Hepatocyte (in vitro differentiated cells): ENCODE data around the gene PKP3. TPM values are rescaled to one million over a fixed set of nuclear protein-coding genes. Genes with fewer than 3 reads are reported as not detected.
"Not testable (repeated sequence)": the region's sequence is repeated elsewhere in the genome, so short reads cannot be mapped to it uniquely, and the experiment has no call there.

Experiments
- DNase-seq: peaks from one replicate; pipeline ENCODE4 v3.0.0-alpha.2; 2016; ENCODE audit warnings: low spot score
- H2AFZ ChIP-seq: fragments of 200-600 bp; sonication (generic); 2 replicates; pipeline ENCODE4 v1.6.0; 2016; ENCODE audit warnings: antibody characterized with exemption, mild to moderate bottlenecking
- H3K27ac ChIP-seq: fragments of 200-600 bp; sonication (generic); 2 replicates; pipeline ENCODE4 v1.5.1; 2016; ENCODE audit warnings: mild to moderate bottlenecking
- H3K27me3 ChIP-seq: fragments of 200-600 bp; sonication (generic); 2 replicates; pipeline ENCODE4 v1.6.1; 2016
- H3K36me3 ChIP-seq: fragments of 200-600 bp; sonication (generic); replicated peaks from 2 replicates; pipeline ENCODE4 v1.5.1; 2016; ENCODE audit warnings: low read depth; ENCODE audit not compliant: insufficient read depth
- H3K4me1 ChIP-seq: fragments of 200-600 bp; sonication (generic); 2 replicates; pipeline ENCODE4 v1.5.1; 2016; ENCODE audit warnings: mild to moderate bottlenecking, moderate library complexity; ENCODE audit not compliant: insufficient read depth
- H3K4me2 ChIP-seq: fragments of 200-600 bp; sonication (generic); 2 replicates; pipeline ENCODE4 v1.6.0; 2016
- H3K4me3 ChIP-seq: fragments of 200-600 bp; sonication (generic); 2 replicates; pipeline ENCODE4 v1.5.1; 2016; ENCODE audit warnings: mild to moderate bottlenecking
- H3K79me2 ChIP-seq: fragments of 200-600 bp; sonication (generic); 2 replicates; pipeline ENCODE4 v1.6.0; 2017; ENCODE audit warnings: mild to moderate bottlenecking
- H3K9me2 ChIP-seq: fragments of 200-600 bp; sonication (generic); replicated peaks from 2 replicates; pipeline ENCODE4 v1.6.0; 2017; ENCODE audit warnings: mild to moderate bottlenecking; ENCODE audit not compliant: insufficient read depth
- H3K9me3 ChIP-seq: fragments of 200-600 bp; sonication (generic); 2 replicates; pipeline ENCODE4 v1.5.1; 2016; ENCODE audit warnings: low read depth, mild to moderate bottlenecking
- H4K20me1 ChIP-seq: fragments of 200-600 bp; sonication (generic); 2 replicates; pipeline ENCODE4 v1.6.0; 2016; ENCODE audit warnings: mild to moderate bottlenecking; ENCODE audit not compliant: insufficient read depth, poor library complexity, severe bottlenecking
- CTCF ChIP-seq: fragments of 200-600 bp; sonication (generic); IDR thresholded peaks from 2 replicates; pipeline ENCODE4 v1.5.1; 2016; ENCODE audit warnings: antibody characterized with exemption, mild to moderate bottlenecking; ENCODE audit not compliant: poor library complexity
- EZH2 ChIP-seq: fragments of 200-600 bp; sonication (generic); IDR thresholded peaks from 2 replicates; pipeline ENCODE4 v1.6.1; 2016; ENCODE audit warnings: antibody characterized with exemption, mild to moderate bottlenecking, borderline replicate concordance
- EZH2phosphoT487 ChIP-seq: fragments of 200-600 bp; sonication (generic); IDR thresholded peaks from one replicate; pipeline ENCODE4 v1.6.1; 2018; ENCODE audit warnings: antibody characterized with exemption, mild to moderate bottlenecking, low read depth, moderate library complexity; ENCODE audit not compliant: unreplicated experiment, severe bottlenecking
- WGBS: methylation state at CpG from one replicate; pipeline ENCODE4 v1.1.6; 2016; ENCODE audit warnings: low lambda C conversion rate; ENCODE audit errors: missing lambda C conversion rate; 5-methylcytosine and 5-hydroxymethylcytosine counted together
- polyA plus RNA-seq: library from polyadenylated mRNA; unstranded; fragments of >200 nt; fragmentation: Nextera tagmentation; extraction: Ambion mirVana; gene quantifications from 2 replicates; pipeline ENCODE4 v1.2.1, GENCODE V29; 2016
- total RNA-seq: library from RNA; depleted of rRNA; stranded (reverse); fragments of >200 nt; gene quantifications from 2 replicates; pipeline ENCODE4 v1.2.3, GENCODE V29; 2014

PKP3 gene
- total and polyA plus RNA-seq, 2 experiments from 2014 or later = 62.1 to 89.5 TPM

GRCh38 chr11:420911-421321 lies 26.9 kb downstream of the PKP3 start:
- Histone ChIP-seq H3K4me1 (peaks cover 9% of the 10 kb centered on the region), H3K27ac (no peak overlapping the region), H3K4me3 (no peak overlapping the region), H3K36me3 (no peaks in the 10 kb centered on the region), H3K9me3 (no peaks in the 10 kb centered on the region), H3K27me3 (peaks cover 6% of the 10 kb centered on the region), H3K9me2 (no peaks in the 10 kb centered on the region), H3K4me2 (no peak overlapping the region), H3K79me2 (peaks cover 7% of the 10 kb centered on the region), H4K20me1 (peaks cover 4% of the 10 kb centered on the region), H2AFZ (no peak overlapping the region)
- TF ChIP-seq EZH2 = no peak
- TF ChIP-seq CTCF = no peak
- TF ChIP-seq EZH2phosphoT487 = no peak
- 91% methylated on average over 4 of the region's 21 CpGs for WGBS
- no peak for DNase-seq

GRCh38 chr11:422249-422656 lies 28.2 kb downstream of the PKP3 start:
- no peaks in the 10 kb centered on the region for H3K9me2 ChIP-seq
- TF ChIP-seq EZH2 = no peak
- no peaks in the 10 kb centered on the region for H3K9me3 ChIP-seq
- 34% methylated on average over 10 of the region's 10 CpGs for WGBS
- no peaks in the 10 kb centered on the region for H3K36me3 ChIP-seq
- H4K20me1 ChIP-seq = no peaks in the 10 kb centered on the region
- peaks cover 6% of the 10 kb centered on the region for H3K27me3 ChIP-seq
- no peak overlapping the region for H3K4me2 ChIP-seq
- no peak overlapping the region for H3K4me3 ChIP-seq
- H2AFZ ChIP-seq = no peak overlapping the region
- H3K79me2 ChIP-seq = no peaks in the 10 kb centered on the region
- H3K4me1 ChIP-seq = peaks cover 5% of the 10 kb centered on the region
- DNase-seq = no peak
- peak overlapping the region; percentile 35 for H3K27ac ChIP-seq

GRCh38 chr11:424232-424631 lies 30.2 kb downstream of the PKP3 start:
- Histone ChIP-seq H3K9me2 (no peaks in the 10 kb centered on the region), H3K27ac (no peak overlapping the region), H3K27me3 (no peaks in the 10 kb centered on the region), H4K20me1 (no peaks in the 10 kb centered on the region), H3K79me2 (no peaks in the 10 kb centered on the region), H3K9me3 (no peaks in the 10 kb centered on the region), H3K4me2 (no peak overlapping the region), H2AFZ (no peak overlapping the region), H3K36me3 (no peaks in the 10 kb centered on the region), H3K4me3 (no peak overlapping the region), H3K4me1 (peaks cover 5% of the 10 kb centered on the region)
- TF ChIP-seq EZH2 (no peak), EZH2phosphoT487 (no peak), CTCF (no peak)
- 93% methylated on average over 4 of the region's 4 CpGs for WGBS
- no peak for DNase-seq

- H3K9me2 ChIP-seq, H3K4me2 ChIP-seq, DNase-seq, H4K20me1 ChIP-seq, H2AFZ ChIP-seq, H3K79me2 ChIP-seq, H3K9me3 ChIP-seq, H3K27me3 ChIP-seq, H3K4me3 ChIP-seq, H3K27ac ChIP-seq, H3K36me3 ChIP-seq, H3K4me1 ChIP-seq: not testable (repeated sequence)
- 84% methylated on average over 14 of the region's 45 CpGs for WGBS
Observed at GRCh38 chr11:424766-425165, 30.8 kb downstream of the PKP3 start.

- H3K27me3 ChIP-seq = no peaks in the 10 kb centered on the region
- TF ChIP-seq EZH2phosphoT487 = no peak
- no peak for TF ChIP-seq CTCF
- no peak for TF ChIP-seq EZH2
- no peak overlapping the region for H3K27ac ChIP-seq
- 76% methylated on average over 4 of the region's 4 CpGs for WGBS
- H3K4me3 ChIP-seq = no peak overlapping the region
- H4K20me1 ChIP-seq = no peaks in the 10 kb centered on the region
- no peak for DNase-seq
- H3K36me3 ChIP-seq = no peaks in the 10 kb centered on the region
- no peaks in the 10 kb centered on the region for H3K79me2 ChIP-seq
- H3K9me3 ChIP-seq = no peaks in the 10 kb centered on the region
- no peak overlapping the region for H2AFZ ChIP-seq
- H3K9me2 ChIP-seq = no peaks in the 10 kb centered on the region
- H3K4me1 ChIP-seq = peaks cover 5% of the 10 kb centered on the region
- no peak overlapping the region for H3K4me2 ChIP-seq
Observed at GRCh38 chr11:425301-425700, 31.3 kb downstream of the PKP3 start.
